ENCODE data around the gene ENTPD1. TPM values are rescaled to one million over a fixed set of nuclear protein-coding genes. Genes with fewer than 3 reads are reported as not detected.

ENTPD1 gene
- total and polyA plus RNA-seq, 8 donors = 3.7 to 56.7 (median 9.7) TPM

GRCh38 chr10:95835911-95836310, 79.9 kb downstream of the ENTPD1 start:
- peaks cover 0 to 65% (median 22%) of the 10 kb centered on the region in 4 donors for H3K4me1 ChIP-seq
- TF ChIP-seq CTCF (IDR thresholded peaks at IDR 0.05) (no peak), POLR2AphosphoS5 (IDR thresholded peaks at IDR 0.05) (no peak), EP300 (IDR thresholded peaks at IDR 0.05) (no peak), POLR2A (IDR thresholded peaks at IDR 0.05) (no peak)
- peak overlapping the region in 2 of 5 donors; percentile 7 to 74 for H3K27ac ChIP-seq
- intact Hi-C loops (cut with DNase I; ENCODE audit: low total_unique reads) = no loop called here
- no peaks in the 10 kb centered on the region for H3K9me3 ChIP-seq
- H3K27me3 ChIP-seq = no peaks in the 10 kb centered on the region
- DNase-seq = no peak
- H3K4me3 ChIP-seq = no peak overlapping the region
- no peaks in the 10 kb centered on the region for H3K36me3 ChIP-seq

- Histone ChIP-seq H3K36me3 (no peaks in the 10 kb centered on the region), H3K9me3 (no peaks in the 10 kb centered on the region), H3K27me3 (no peaks in the 10 kb centered on the region), H3K27ac (peak overlapping the region; percentile 35 to 74 (median 55)), H3K4me3 (no peak overlapping the region), H3K4me1 (peaks cover 0 to 65% (median 27%) of the 10 kb centered on the region in 4 donors)
- DNase-seq = no peak
- intact Hi-C loops (cut with DNase I; ENCODE audit: low total_unique reads) = no loop called here
- 21 to 37% (median 32%) methylated on average over 5 of the region's 5 CpGs for WGBS, 5 donors
- no peak for TF ChIP-seq POLR2A (IDR thresholded peaks at IDR 0.05)
- no peak for TF ChIP-seq POLR2AphosphoS5 (IDR thresholded peaks at IDR 0.05)
- TF ChIP-seq EP300 (IDR thresholded peaks at IDR 0.05) = no peak
- no peak for TF ChIP-seq CTCF (IDR thresholded peaks at IDR 0.05)
Measured at GRCh38 chr10:95836610-95837355, 80.8 kb downstream of the ENTPD1 start.

GRCh38 chr10:95837356-95837776, 81.4 kb downstream of the ENTPD1 start:
- peak overlapping the region; percentile 35 to 74 (median 55) for H3K27ac ChIP-seq
- DNase-seq = no peak
- TF ChIP-seq POLR2AphosphoS5 (IDR thresholded peaks at IDR 0.05) (no peak), EP300 (IDR thresholded peaks at IDR 0.05) (no peak), CTCF (IDR thresholded peaks at IDR 0.05) (no peak), POLR2A (IDR thresholded peaks at IDR 0.05) (no peak)
- no peaks in the 10 kb centered on the region for H3K9me3 ChIP-seq
- WGBS, 5 donors = 50 to 72% (median 64%) methylated on average over 1 of the region's 1 CpG
- peaks cover 0 to 66% (median 27%) of the 10 kb centered on the region in 4 donors for H3K4me1 ChIP-seq
- no peaks in the 10 kb centered on the region for H3K27me3 ChIP-seq
- H3K36me3 ChIP-seq = no peaks in the 10 kb centered on the region
- intact Hi-C loops (cut with DNase I; ENCODE audit: low total_unique reads) = no loop called here
- no peak overlapping the region for H3K4me3 ChIP-seq

GRCh38 chr10:95837783-95838182, 81.8 kb downstream of the ENTPD1 start:
- TF ChIP-seq POLR2A (IDR thresholded peaks at IDR 0.05) (no peak), CTCF (IDR thresholded peaks at IDR 0.05) (no peak), EP300 (IDR thresholded peaks at IDR 0.05) (no peak), POLR2AphosphoS5 (IDR thresholded peaks at IDR 0.05) (no peak)
- no peaks in the 10 kb centered on the region for H3K9me3 ChIP-seq
- 87 to 97% (median 92%) methylated on average over 3 of the region's 3 CpGs for WGBS, 5 donors
- peak overlapping the region in 4 of 5 donors; percentile 35 to 74 (median 59) for H3K27ac ChIP-seq
- intact Hi-C loops (cut with DNase I; ENCODE audit: low total_unique reads) = no loop called here
- no peaks in the 10 kb centered on the region for H3K27me3 ChIP-seq
- H3K36me3 ChIP-seq = no peaks in the 10 kb centered on the region
- no peak for DNase-seq
- peaks cover 0 to 63% (median 24%) of the 10 kb centered on the region in 4 donors for H3K4me1 ChIP-seq
- no peak overlapping the region for H3K4me3 ChIP-seq
